Progenitor cell of endocrine pancreas (in vitro differentiated cells): ENCODE measurements around the gene RSPH1. TPM values are rescaled to one million over a fixed set of nuclear protein-coding genes. Genes with fewer than 3 reads are reported as not detected.

Experiments
- DNase-seq: peaks from one replicate; pipeline ENCODE4 v3.0.0; 2021; ENCODE audit warnings: low spot score; ENCODE audit not compliant: unreplicated experiment
- H3K27ac Mint-ChIP-seq: 2 replicates; pipeline ENCODE4 v1.8.0; 2021; ENCODE audit warnings: mild to moderate bottlenecking, moderate library complexity, mixed read lengths
- H3K27me3 Mint-ChIP-seq: 2 replicates; pipeline ENCODE4 v1.8.0; 2021; ENCODE audit warnings: mixed read lengths
- H3K36me3 Mint-ChIP-seq: 2 replicates; pipeline ENCODE4 v1.8.0; 2022; ENCODE audit warnings: mixed read lengths; ENCODE audit not compliant: insufficient read depth
- H3K4me1 Mint-ChIP-seq: 2 replicates; pipeline ENCODE4 v1.8.0; 2021; ENCODE audit warnings: low read depth, mixed read lengths
- H3K4me3 Mint-ChIP-seq: 2 replicates; pipeline ENCODE4 v1.8.0; 2021; ENCODE audit warnings: low read depth, mild to moderate bottlenecking, moderate library complexity, mixed read lengths
- H3K9me3 Mint-ChIP-seq: 2 replicates; pipeline ENCODE4 v1.8.0; 2021; ENCODE audit warnings: low read depth, mixed read lengths
- CTCF ChIP-seq: fragments of 200-600 bp; sonication (generic); IDR thresholded peaks from one replicate; pipeline ENCODE4 v1.5.0; 2021; ENCODE audit warnings: antibody characterized with exemption, mild to moderate bottlenecking; ENCODE audit not compliant: unreplicated experiment
- total RNA-seq: library from RNA; stranded (reverse); gene quantifications from 2 replicates; pipeline ENCODE4 v1.2.1, GENCODE V29; 2021

Gene RSPH1
- total RNA-seq, 1 donor from 2014 or later = 7.1 TPM

DNA sequence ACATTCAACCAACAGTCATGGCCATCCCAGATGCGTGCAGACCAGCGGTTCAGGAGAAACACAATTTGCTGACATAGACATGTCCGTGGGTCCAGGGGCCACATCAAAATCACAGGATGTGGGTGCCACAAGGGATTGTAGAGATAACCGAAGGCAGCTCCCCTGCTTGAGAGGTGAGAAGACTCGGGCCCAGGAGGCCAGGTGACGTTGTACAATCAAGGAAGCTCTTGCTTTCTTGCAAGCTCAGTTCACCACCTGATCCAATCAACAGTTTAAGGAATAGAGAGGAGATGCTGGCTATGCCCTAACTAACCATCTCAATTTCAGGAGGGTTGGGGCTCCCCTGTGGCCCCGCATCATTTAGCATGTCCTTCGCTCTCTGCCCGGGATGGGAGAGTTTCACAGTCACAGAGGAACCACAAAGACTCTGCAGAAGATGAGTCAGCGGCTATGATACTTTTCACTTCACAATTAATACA lies 72.8 kb downstream of the RSPH1 start:
- H3K27me3 Mint-ChIP-seq = peaks cover 42% of the 10 kb centered on the region
- no peak overlapping the region for H3K4me3 Mint-ChIP-seq

More for the DNA sequence above, 72.8 kb downstream of the RSPH1 start:
- H3K4me1 Mint-ChIP-seq = peaks cover 3% of the 10 kb centered on the region
- H3K27ac Mint-ChIP-seq = no peak overlapping the region
- H3K9me3 Mint-ChIP-seq = no peaks in the 10 kb centered on the region
- no peak for TF ChIP-seq CTCF
- no peaks in the 10 kb centered on the region for H3K36me3 Mint-ChIP-seq
- DNase-seq = no peak

Other genes with a start within 250 kb of the RSPH1 start
- gene TFF3, start 180.8 kb downstream of the RSPH1 start, total RNA-seq = 40.1 and 40.3 TPM in 2 replicates
- not detected in 2 replicates for gene TFF2, start 145.2 kb downstream of the RSPH1 start, total RNA-seq
- gene TFF1, start 129.7 kb downstream of the RSPH1 start, total RNA-seq = 0.77 TPM in 1 of 2 replicates, not detected in the other
- 10.1 and 14.4 TPM in 2 replicates for gene TMPRSS3, start 100.2 kb downstream of the RSPH1 start, total RNA-seq
- not detected in 2 replicates for gene UBASH3A, start 92.3 kb downstream of the RSPH1 start, total RNA-seq
- 58.4 and 60.2 TPM in 2 replicates for gene SLC37A1, start 17.6 kb upstream of the RSPH1 start, total RNA-seq
- 50.8 and 57.0 TPM in 2 replicates for gene PDE9A, start 157.4 kb upstream of the RSPH1 start, total RNA-seq